ENCODE measurements around the gene MSI2.

GRCh38 chr17:57505841-57506773 lies 249.8 kb downstream of the MSI2 start:
- TF ChIP-seq CTCF (IDR thresholded peaks at IDR 0.05) (no peak), POLR2A (IDR thresholded peaks at IDR 0.05) (no peak), POLR2AphosphoS5 (IDR thresholded peaks at IDR 0.05) (no peak)

All from gastroesophageal sphincter (tissue), 3 donors.